ENCODE results near the gene HOATZ.

The HOATZ gene

GRCh38 chr11:111555255-111555654 is 40.7 kb downstream of the HOATZ start:
- TF ChIP-seq, protein P1, sequence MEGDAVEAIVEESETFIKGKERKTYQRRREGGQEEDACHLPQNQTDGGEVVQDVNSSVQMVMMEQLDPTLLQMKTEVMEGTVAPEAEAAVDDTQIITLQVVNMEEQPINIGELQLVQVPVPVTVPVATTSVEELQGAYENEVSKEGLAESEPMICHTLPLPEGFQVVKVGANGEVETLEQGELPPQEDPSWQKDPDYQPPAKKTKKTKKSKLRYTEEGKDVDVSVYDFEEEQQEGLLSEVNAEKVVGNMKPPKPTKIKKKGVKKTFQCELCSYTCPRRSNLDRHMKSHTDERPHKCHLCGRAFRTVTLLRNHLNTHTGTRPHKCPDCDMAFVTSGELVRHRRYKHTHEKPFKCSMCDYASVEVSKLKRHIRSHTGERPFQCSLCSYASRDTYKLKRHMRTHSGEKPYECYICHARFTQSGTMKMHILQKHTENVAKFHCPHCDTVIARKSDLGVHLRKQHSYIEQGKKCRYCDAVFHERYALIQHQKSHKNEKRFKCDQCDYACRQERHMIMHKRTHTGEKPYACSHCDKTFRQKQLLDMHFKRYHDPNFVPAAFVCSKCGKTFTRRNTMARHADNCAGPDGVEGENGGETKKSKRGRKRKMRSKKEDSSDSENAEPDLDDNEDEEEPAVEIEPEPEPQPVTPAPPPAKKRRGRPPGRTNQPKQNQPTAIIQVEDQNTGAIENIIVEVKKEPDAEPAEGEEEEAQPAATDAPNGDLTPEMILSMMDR (conservative IDR thresholded peaks at IDR 0.05; ENCODE audit: low read depth, low read length): no peak
- no peak overlapping the region for H3K4me3 ChIP-seq (ENCODE audit: low read depth, low read length)
- peak; percentile 55 for DNase-seq (ENCODE audit: low read depth)

DNA sequence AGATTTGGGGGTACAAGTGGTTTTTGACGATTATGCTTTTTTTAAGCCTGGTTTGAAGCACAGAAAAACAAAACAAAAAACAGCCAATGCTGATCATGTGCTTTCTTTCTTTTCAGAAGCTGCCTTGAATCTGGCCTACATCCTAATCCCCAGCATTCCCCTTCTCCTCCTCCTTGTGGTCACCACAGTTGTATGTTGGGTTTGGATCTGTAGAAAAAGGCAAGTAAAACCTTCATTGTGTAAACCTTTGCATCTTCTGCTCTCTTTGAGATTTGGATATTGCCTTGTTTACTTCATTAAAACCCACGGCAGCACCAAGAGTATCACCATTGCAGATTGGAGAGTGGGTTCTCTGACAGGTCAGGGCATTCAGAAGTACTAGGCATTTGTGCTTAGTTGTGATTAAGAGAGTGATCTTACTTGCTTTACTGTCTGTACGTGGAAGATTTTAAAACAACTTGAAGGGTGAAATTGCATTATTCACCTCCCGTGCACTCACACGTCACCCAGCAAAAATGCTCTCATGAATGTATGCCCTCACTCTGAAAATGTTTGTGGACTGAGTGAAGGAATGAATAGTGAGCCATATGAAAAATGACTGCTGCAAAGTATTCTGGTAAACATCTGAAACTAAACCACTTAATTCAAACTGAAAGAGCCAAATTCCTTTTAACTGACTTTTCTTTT is 43.0 kb downstream of the HOATZ start:
- no peak overlapping the region for H3K4me3 ChIP-seq (ENCODE audit: low read depth, low read length)
- TF ChIP-seq, protein P1 (conservative IDR thresholded peaks at IDR 0.05; ENCODE audit: low read depth, low read length): peak; percentile 19
- DNase-seq (ENCODE audit: low read depth): peak; percentile 95

DNA sequence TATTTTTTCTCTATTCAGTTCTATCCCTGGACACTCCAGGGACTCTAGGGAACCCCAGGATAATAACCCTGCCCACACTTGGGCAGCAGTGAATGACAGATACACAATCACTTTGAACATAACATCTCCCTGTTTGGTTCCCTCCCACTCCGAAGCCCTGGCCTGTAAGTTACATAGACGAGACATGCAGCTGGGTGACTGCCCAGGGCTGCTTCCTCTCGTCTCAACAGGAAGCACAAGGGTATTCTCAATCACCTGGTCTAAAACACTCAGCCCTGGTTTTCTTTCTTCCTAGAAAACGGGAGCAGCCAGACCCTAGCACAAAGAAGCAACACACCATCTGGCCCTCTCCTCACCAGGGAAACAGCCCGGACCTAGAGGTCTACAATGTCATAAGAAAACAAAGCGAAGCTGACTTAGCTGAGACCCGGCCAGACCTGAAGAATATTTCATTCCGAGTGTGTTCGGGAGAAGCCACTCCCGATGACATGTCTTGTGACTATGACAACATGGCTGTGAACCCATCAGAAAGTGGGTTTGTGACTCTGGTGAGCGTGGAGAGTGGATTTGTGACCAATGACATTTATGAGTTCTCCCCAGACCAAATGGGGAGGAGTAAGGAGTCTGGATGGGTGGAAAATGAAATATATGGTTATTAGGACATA is 45.4 kb downstream of the HOATZ start:
- peak; percentile 53 for DNase-seq (ENCODE audit: low read depth)
- H3K4me3 ChIP-seq (ENCODE audit: low read depth, low read length): no peak overlapping the region
- TF ChIP-seq, protein P1 (conservative IDR thresholded peaks at IDR 0.05; ENCODE audit: low read depth, low read length): no peak

- TF ChIP-seq, protein P1 (conservative IDR thresholded peaks at IDR 0.05; ENCODE audit: low read depth, low read length): no peak
- no peak overlapping the region for H3K4me3 ChIP-seq (ENCODE audit: low read depth, low read length)
- no peak for DNase-seq (ENCODE audit: low read depth)
Measured at GRCh38 chr11:111560800-111561199, 46.2 kb downstream of the HOATZ start.

DNA sequence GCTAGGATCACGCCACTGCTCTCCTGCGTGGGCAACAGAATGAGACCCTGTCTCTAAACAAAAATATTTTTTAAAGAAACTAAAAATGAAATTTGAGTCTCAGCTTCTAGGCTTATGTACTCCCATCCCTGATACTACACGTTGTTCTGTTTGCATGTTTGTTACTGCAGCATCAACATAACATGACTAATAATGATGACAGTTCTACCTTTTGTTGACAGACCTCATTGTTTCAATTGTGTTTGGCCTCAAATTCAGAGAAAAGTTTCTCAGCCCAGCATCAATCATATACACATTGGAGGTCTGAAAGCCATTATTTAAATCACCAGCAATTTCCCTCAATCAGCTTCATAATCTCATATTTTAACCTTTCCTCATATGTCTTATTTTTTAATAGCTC is 46.7 kb downstream of the HOATZ start:
- no peak for DNase-seq (ENCODE audit: low read depth)
- TF ChIP-seq, protein P1 (conservative IDR thresholded peaks at IDR 0.05; ENCODE audit: low read depth, low read length): no peak
- H3K4me3 ChIP-seq (ENCODE audit: low read depth, low read length): no peak overlapping the region

- no peak overlapping the region for H3K4me3 ChIP-seq (ENCODE audit: low read depth, low read length)
- TF ChIP-seq, protein P1 (conservative IDR thresholded peaks at IDR 0.05; ENCODE audit: low read depth, low read length): no peak
- DNase-seq (ENCODE audit: low read depth): peak; percentile 82
Measured at GRCh38 chr11:111561791-111562325, 47.3 kb downstream of the HOATZ start.
